HG03097 (cell line): ENCODE data around the gene CCDC78.
"Not testable (repeated sequence)": the region's sequence is repeated elsewhere in the genome, so short reads cannot be mapped to it uniquely, and the experiment has no call there.

Experiments used
- ATAC-seq: cut with Tn5 transposase; IDR thresholded peaks from one replicate; pipeline ENCODE4 v1.9.1; 2021; ENCODE audit not compliant: unreplicated experiment, low FRiP score

CCDC78 gene

GRCh38 chr16:700684-701584 is 25.3 kb downstream of the CCDC78 start:
- no peak for ATAC-seq

GRCh38 chr16:698911-699671 is 27.2 kb downstream of the CCDC78 start:
- ATAC-seq, result no peak

GRCh38 chr16:695355-696089 is 30.7 kb downstream of the CCDC78 start:
- ATAC-seq, result no peak

- no peak for ATAC-seq
Measured at GRCh38 chr16:694863-695354, 31.3 kb downstream of the CCDC78 start.

- ATAC-seq, result no peak
Measured at GRCh38 chr16:694187-694862, 31.9 kb downstream of the CCDC78 start.

- ATAC-seq, result no peak
Measured at GRCh38 chr16:693766-694165, 32.5 kb downstream of the CCDC78 start.

GRCh38 chr16:693364-693763 is 32.9 kb downstream of the CCDC78 start:
- no peak for ATAC-seq

- no peak for ATAC-seq
Measured at GRCh38 chr16:692356-693108, 33.7 kb downstream of the CCDC78 start.

- not testable (repeated sequence) for ATAC-seq
Measured at GRCh38 chr16:691242-691641, 35.0 kb downstream of the CCDC78 start.

- ATAC-seq, result no peak
Measured at GRCh38 chr16:689175-689897, 36.9 kb downstream of the CCDC78 start.

GRCh38 chr16:687499-687898 is 38.7 kb downstream of the CCDC78 start:
- no peak for ATAC-seq

GRCh38 chr16:686459-687260 is 39.6 kb downstream of the CCDC78 start:
- ATAC-seq, result no peak

GRCh38 chr16:685967-686366 is 40.3 kb downstream of the CCDC78 start:
- ATAC-seq, result no peak

GRCh38 chr16:684961-685696 is 41.1 kb downstream of the CCDC78 start:
- ATAC-seq, result no peak

GRCh38 chr16:684071-684794 is 42.0 kb downstream of the CCDC78 start, which contains the start of gene JMJD8:
TSS of gene JMJD8 (minus strand) at chr16:684334. CDS start at chr16:684319, 15 bp downstream.
- ATAC-seq, result peak; percentile 52

- ATAC-seq, result no peak
Measured at GRCh38 chr16:683396-684070, 42.7 kb downstream of the CCDC78 start.
